Right lobe of liver (tissue), 6 donors: Measurements from ENCODE around the gene MLST8. TPM values are rescaled to one million over a fixed set of nuclear protein-coding genes. Genes with fewer than 3 reads are reported as not detected.

Source experiments
- ATAC-seq, 4 donors: fragments of 200-7000 bp; cut with Tn5 transposase; one replicate each; pipeline ENCODE4 v1.9.1; 2020; ENCODE audit warnings: mild to moderate bottlenecking in 4 of 4, moderate library complexity in 4 of 4
- DNase-seq, 3 donors: peaks; one replicate each; pipeline ENCODE4 v3.0.0-alpha.2; 2020
- H3K27ac ChIP-seq, 3 donors: fragments of 200-600 bp; one replicate each; pipeline ENCODE4 v1.8.0; 2022
- H3K27me3 ChIP-seq, 2 donors: fragments of 200-600 bp; one replicate each; pipeline ENCODE4 v1.8.0; 2022
- H3K36me3 ChIP-seq, 4 donors: fragments of 200-600 bp; sonication (generic) in 1 of 4; one replicate each; pipeline versions ENCODE4 v1.5.1 to v1.8.0; 2017 to 2022; ENCODE audit warnings: control low read depth in 1 of 4
- H3K4me1 ChIP-seq, 4 donors: fragments of 200-600 bp; sonication (generic) in 1 of 4; one replicate each; pipeline versions ENCODE4 v1.5.1 to v1.8.0; 2017 to 2022; ENCODE audit warnings: control low read depth in 1 of 4
- H3K4me3 ChIP-seq, 3 donors: fragments of 200-600 bp; one replicate each; pipeline ENCODE4 v1.8.0; 2022
- H3K9me3 ChIP-seq, 4 donors: fragments of 200-600 bp; sonication (generic) in 1 of 4; one replicate each; pipeline versions ENCODE4 v1.5.1 to v1.8.0; 2017 to 2022; ENCODE audit warnings: control low read depth in 1 of 4
- CTCF ChIP-seq, 4 donors: fragments of 200-600 bp in 3 of 4; fragments of 450-650 bp in 1 of 4; IDR thresholded peaks; one replicate each; pipeline versions ENCODE4 v1.5.1 to v1.8.0; 2016 to 2022; ENCODE audit warnings: antibody characterized with exemption in 4 of 4, mild to moderate bottlenecking in 2 of 4
- POLR2A ChIP-seq: fragments of 450-650 bp; IDR thresholded peaks from one replicate; pipeline ENCODE4 v1.6.1; 2017; ENCODE audit warnings: antibody characterized with exemption, mild to moderate bottlenecking
- WGBS: methylation state at CpG from one replicate; pipeline ENCODE4 v1.1.6; 2018; ENCODE audit warnings: low coverage, low lambda C conversion rate; ENCODE audit not compliant: insufficient coverage; ENCODE audit errors: missing lambda C conversion rate; 5-methylcytosine and 5-hydroxymethylcytosine counted together
- intact Hi-C, 2 donors: fragments of 100-400 bp; cut with DNase I; formaldehyde crosslinking; loops; one replicate each; pipeline versions ENCODE4 v1.11.2 to v1.14.1; 2022
- total RNA-seq, 6 experiments: library from RNA; depleted of rRNA in 2 of 6; stranded (reverse); fragments of >200 nt in 2 of 6; fragmentation: NEBNext Ultra II Directional in 3 of 6; extraction: Animal tissue kit (Norgen Biotek cat#: 25700) in 3 of 6; gene quantifications; one replicate each; pipeline versions ENCODE4 v1.1.0 to v1.2.4, GENCODE V29; 2016 to 2023
- donor health status: DM: no; HTN: yes; CAD: no.
- donor health status: DM: no; HTN: no; CAD: no.
- donor health status: DM: no; HTN: no; CAD: no.
- donor health status: DM: no; HTN: yes; CAD: no.
- donor health status: DM: no; HTN: yes; CAD: no.

Gene MLST8
- total RNA-seq, 6 experiments from 2014 or later: 13.1 to 51.0 (median 17.5) TPM

- 84% methylated on average over 7 of the region's 25 CpGs for WGBS
- Histone ChIP-seq H3K27ac (no peak overlapping the region), H3K4me3 (no peak overlapping the region), H3K4me1 (no peaks in the 10 kb centered on the region), H3K9me3 (no peaks in the 10 kb centered on the region), H3K36me3 (no peaks in the 10 kb centered on the region), H3K27me3 (no peaks in the 10 kb centered on the region)
- intact Hi-C loops: no loop called here
- ATAC-seq (no peak), DNase-seq (no peak)
- TF ChIP-seq POLR2A (no peak), CTCF (IDR thresholded peaks at IDR 0.05) (no peak)
Observed at GRCh38 chr16:2189252-2189893, 15.9 kb upstream of the MLST8 start.

- H3K4me3 ChIP-seq: no peak overlapping the region
- DNase-seq (no peak), ATAC-seq (no peak)
- no peaks in the 10 kb centered on the region for H3K4me1 ChIP-seq
- H3K36me3 ChIP-seq: no peaks in the 10 kb centered on the region
- H3K9me3 ChIP-seq: no peaks in the 10 kb centered on the region
- peaks cover 0 to under 1% of the 10 kb centered on the region in 2 donors for H3K27me3 ChIP-seq
- H3K27ac ChIP-seq: no peak overlapping the region
- intact Hi-C loops: loop anchor here (10.0 kb wide), 1 partner anchor 315 kb away; no protein-coding TSS in a partner anchor
- 36% methylated on average over 2 of the region's 24 CpGs for WGBS
- TF ChIP-seq POLR2A (no peak), CTCF (IDR thresholded peaks at IDR 0.05) (no peak)
Observed at GRCh38 chr16:2190002-2190658, 15.1 kb upstream of the MLST8 start.

- H3K36me3 ChIP-seq: no peaks in the 10 kb centered on the region
- no peak for TF ChIP-seq CTCF (IDR thresholded peaks at IDR 0.05)
- no peak for TF ChIP-seq POLR2A
- H3K27me3 ChIP-seq: peaks cover 0 to 8% of the 10 kb centered on the region in 2 donors
- WGBS: 100% methylated on average over 2 of the region's 25 CpGs
- H3K4me1 ChIP-seq: peaks cover 0 to 6% (median 0%) of the 10 kb centered on the region in 4 donors
- H3K4me3 ChIP-seq: no peak overlapping the region
- H3K27ac ChIP-seq: no peak overlapping the region
- H3K9me3 ChIP-seq: no peaks in the 10 kb centered on the region
- intact Hi-C loops: loop anchor here (10.0 kb wide), 1 partner anchor 314 kb away; no protein-coding TSS in a partner anchor
- ATAC-seq (no peak), DNase-seq (no peak)
Observed at GRCh38 chr16:2190659-2191445, 14.4 kb upstream of the MLST8 start.

GRCh38 chr16:2191446-2191706, 13.9 kb upstream of the MLST8 start:
- intact Hi-C loops: loop anchor here (10.0 kb wide), 1 partner anchor 313 kb away; no protein-coding TSS in a partner anchor
- DNase-seq (no peak), ATAC-seq (no peak)
- Histone ChIP-seq H3K36me3 (no peaks in the 10 kb centered on the region), H3K4me1 (peaks cover 0 to 10% (median 0%) of the 10 kb centered on the region in 4 donors), H3K4me3 (no peak overlapping the region), H3K9me3 (no peaks in the 10 kb centered on the region), H3K27me3 (peaks cover 0 to 11% of the 10 kb centered on the region in 2 donors), H3K27ac (no peak overlapping the region)
- no peak for TF ChIP-seq CTCF (IDR thresholded peaks at IDR 0.05)
- no peak for TF ChIP-seq POLR2A
- WGBS: 74% methylated on average over 4 of the region's 11 CpGs
